Osteocyte (in vitro differentiated cells): ENCODE measurements around the gene PROS1. TPM values are rescaled to one million over a fixed set of nuclear protein-coding genes. Genes with fewer than 3 reads are reported as not detected.
"Not testable (repeated sequence)": the region's sequence is repeated elsewhere in the genome, so short reads cannot be mapped to it uniquely, and the experiment has no call there.

Experiments
- DNase-seq: peaks from one replicate; pipeline ENCODE4 v3.0.0; 2021; ENCODE audit warnings: mixed read lengths; ENCODE audit not compliant: unreplicated experiment; ENCODE audit errors: extremely low spot score
- H3K27ac Mint-ChIP-seq: one replicate; pipeline ENCODE4 v1.8.0; 2021; ENCODE audit warnings: mild to moderate bottlenecking, mixed read lengths; ENCODE audit not compliant: unreplicated experiment
- H3K27me3 Mint-ChIP-seq: one replicate; pipeline ENCODE4 v1.8.0; 2021; ENCODE audit warnings: mixed read lengths; ENCODE audit not compliant: unreplicated experiment
- H3K36me3 Mint-ChIP-seq: one replicate; pipeline ENCODE4 v1.8.0; 2021; ENCODE audit warnings: mixed read lengths; ENCODE audit not compliant: unreplicated experiment
- H3K4me1 Mint-ChIP-seq: one replicate; pipeline ENCODE4 v1.8.0; 2021; ENCODE audit warnings: mixed read lengths; ENCODE audit not compliant: unreplicated experiment
- H3K4me3 Mint-ChIP-seq: one replicate; pipeline ENCODE4 v1.8.0; 2021; ENCODE audit warnings: mild to moderate bottlenecking, moderate library complexity, mixed read lengths; ENCODE audit not compliant: unreplicated experiment
- H3K9me3 Mint-ChIP-seq: one replicate; pipeline ENCODE4 v1.8.0; 2021; ENCODE audit warnings: mixed read lengths; ENCODE audit not compliant: unreplicated experiment
- CTCF ChIP-seq: fragments of 200-600 bp; sonication (generic); IDR thresholded peaks from 2 replicates; pipeline ENCODE4 v1.5.0; 2021; ENCODE audit warnings: antibody characterized with exemption, mild to moderate bottlenecking, moderate library complexity
- total RNA-seq: library from RNA; stranded (reverse); gene quantifications from 2 replicates; pipeline ENCODE4 v1.2.1, GENCODE V29; 2021

The PROS1 gene
- total RNA-seq, 1 donor from 2014 or later = 18.5 TPM

GRCh38 chr3:93931597-93932229 is 42.0 kb downstream of the PROS1 start:
- DNase-seq = no peak
- no peak for TF ChIP-seq CTCF
- H3K9me3 Mint-ChIP-seq = no peaks in the 10 kb centered on the region

GRCh38 chr3:93930041-93930440 is 43.7 kb downstream of the PROS1 start:
- DNase-seq = no peak
- no peak overlapping the region for H3K4me3 Mint-ChIP-seq
- no peaks in the 10 kb centered on the region for H3K36me3 Mint-ChIP-seq
- TF ChIP-seq CTCF = no peak
- no peak overlapping the region for H3K27ac Mint-ChIP-seq
- H3K9me3 Mint-ChIP-seq = no peaks in the 10 kb centered on the region
- no peaks in the 10 kb centered on the region for H3K4me1 Mint-ChIP-seq
- H3K27me3 Mint-ChIP-seq = peaks cover 8% of the 10 kb centered on the region

More at GRCh38 chr3:93931597-93932229, 42.0 kb downstream of the PROS1 start:
- H3K27me3 Mint-ChIP-seq = peaks cover 8% of the 10 kb centered on the region
- H3K36me3 Mint-ChIP-seq = no peaks in the 10 kb centered on the region
- H3K4me3 Mint-ChIP-seq = no peak overlapping the region
- no peak overlapping the region for H3K27ac Mint-ChIP-seq
- no peaks in the 10 kb centered on the region for H3K4me1 Mint-ChIP-seq

- no peak overlapping the region for H3K27ac Mint-ChIP-seq
- DNase-seq = no peak
- no peak overlapping the region for H3K4me3 Mint-ChIP-seq
- no peak for TF ChIP-seq CTCF
- peaks cover 2% of the 10 kb centered on the region for H3K4me1 Mint-ChIP-seq
- H3K9me3 Mint-ChIP-seq = no peaks in the 10 kb centered on the region
- H3K36me3 Mint-ChIP-seq = no peaks in the 10 kb centered on the region
- peaks cover 4% of the 10 kb centered on the region for H3K27me3 Mint-ChIP-seq
Observed at GRCh38 chr3:93926789-93927188, 46.9 kb downstream of the PROS1 start.

GRCh38 chr3:93924491-93924890 is 49.2 kb downstream of the PROS1 start:
- H3K36me3 Mint-ChIP-seq = no peaks in the 10 kb centered on the region
- peaks cover 5% of the 10 kb centered on the region for H3K4me1 Mint-ChIP-seq
- TF ChIP-seq CTCF = no peak
- no peak for DNase-seq
- H3K27me3 Mint-ChIP-seq = no peaks in the 10 kb centered on the region
- H3K9me3 Mint-ChIP-seq = no peaks in the 10 kb centered on the region
- H3K4me3 Mint-ChIP-seq = no peak overlapping the region
- H3K27ac Mint-ChIP-seq = no peak overlapping the region

- Mint-ChIP-seq H3K27ac (no peak overlapping the region), H3K4me3 (no peak overlapping the region), H3K4me1 (peaks cover 5% of the 10 kb centered on the region), H3K36me3 (no peaks in the 10 kb centered on the region), H3K27me3 (no peaks in the 10 kb centered on the region), H3K9me3 (no peaks in the 10 kb centered on the region)
- DNase-seq = no peak
- TF ChIP-seq CTCF = no peak
Observed at GRCh38 chr3:93923006-93923405, 50.7 kb downstream of the PROS1 start.

- peaks cover 12% of the 10 kb centered on the region for H3K9me3 Mint-ChIP-seq
- not testable (repeated sequence) for H3K36me3 Mint-ChIP-seq, H3K4me3 Mint-ChIP-seq, H3K27me3 Mint-ChIP-seq, H3K27ac Mint-ChIP-seq, DNase-seq, H3K4me1 Mint-ChIP-seq
Observed at GRCh38 chr3:93917546-93918029, 56.1 kb downstream of the PROS1 start.

GRCh38 chr3:93913623-93914022 is 60.1 kb downstream of the PROS1 start:
- H3K4me3 Mint-ChIP-seq, H3K36me3 Mint-ChIP-seq, H3K27ac Mint-ChIP-seq, DNase-seq, H3K27me3 Mint-ChIP-seq, H3K4me1 Mint-ChIP-seq: not testable (repeated sequence)
- H3K9me3 Mint-ChIP-seq = peaks cover 17% of the 10 kb centered on the region
